Spleen (tissue), 11 donors: ENCODE data around the gene LRRC56. TPM values are rescaled to one million over a fixed set of nuclear protein-coding genes. Genes with fewer than 3 reads are reported as not detected.
A peak's percentile ranks its signal among the peaks of the same experiment; 100 is the strongest.

ENCODE experiments used
- DNase-seq: peaks from one replicate; pipeline ENCODE4 v3.0.0-alpha.2; 2020
- H3K27ac ChIP-seq, 8 donors: fragments of 200-600 bp; sonication (generic) in 7 of 8; 1 replicate in 4 of 8; 2 replicates in 4 of 8; pipeline versions ENCODE4 v1.5.0 to v1.8.0; 2016 to 2021; ENCODE audit warnings: inconsistent platforms in 4 of 8, mild to moderate bottlenecking in 4 of 8, moderate library complexity in 1 of 8
- H3K27me3 ChIP-seq, 7 donors: fragments of 200-600 bp; sonication (generic) in 6 of 7; replicated peaks in 1 of 7; 1 replicate in 4 of 7; 2 replicates in 3 of 7; pipeline versions ENCODE4 v1.5.0 to v1.8.0; 2016 to 2021; ENCODE audit warnings: inconsistent platforms in 3 of 7, mild to moderate bottlenecking in 1 of 7
- H3K36me3 ChIP-seq, 6 donors: fragments of 200-600 bp; sonication (generic) in 5 of 6; 1 replicate in 4 of 6; 2 replicates in 2 of 6; pipeline versions ENCODE4 v1.5.0 to v1.8.0; 2016 to 2021; ENCODE audit warnings: inconsistent platforms in 2 of 6
- H3K4me1 ChIP-seq, 6 donors: fragments of 200-600 bp; sonication (generic) in 5 of 6; 1 replicate in 3 of 6; 2 replicates in 3 of 6; pipeline versions ENCODE4 v1.5.0 to v1.8.0; 2016 to 2021; ENCODE audit warnings: inconsistent platforms in 3 of 6
- H3K4me3 ChIP-seq, 8 donors: fragments of 200-600 bp; sonication (generic) in 7 of 8; 1 replicate in 4 of 8; 2 replicates in 4 of 8; pipeline versions ENCODE4 v1.5.0 to v1.8.0; 2016 to 2021; ENCODE audit warnings: inconsistent platforms in 4 of 8, mild to moderate bottlenecking in 4 of 8, moderate library complexity in 2 of 8
- H3K9me3 ChIP-seq, 8 donors: fragments of 200-600 bp; sonication (generic) in 7 of 8; 1 replicate in 4 of 8; 2 replicates in 4 of 8; pipeline versions ENCODE4 v1.5.0 to v1.8.0; 2016 to 2021; ENCODE audit warnings: inconsistent platforms in 4 of 8
- POLR2A ChIP-seq, 3 donors: fragments of 450-650 bp; IDR thresholded peaks; one replicate each; pipeline ENCODE4 v1.5.1; 2017; ENCODE audit warnings: antibody characterized with exemption in 3 of 3, mild to moderate bottlenecking in 1 of 3
- POLR2AphosphoS5 ChIP-seq, 3 donors: sonication (generic); formaldehyde crosslinking; IDR thresholded peaks; one replicate each; pipeline ENCODE4 v1.5.1; 2017; ENCODE audit warnings: antibody characterized with exemption in 3 of 3
- WGBS, 5 donors: extraction: QIAGEN DNeasy Blood & Tissue Kit in 3 of 5; methylation state at CpG; one replicate each; pipeline versions ENCODE4 v1.1.5 to v1.1.7; 2013 to 2018; 5-methylcytosine and 5-hydroxymethylcytosine counted together
- intact Hi-C: fragments of 100-400 bp; cut with DNase I; formaldehyde crosslinking; loops from one replicate; pipeline ENCODE4 v1.15.0; 2023; ENCODE audit warnings: low total_unique reads
- polyA plus RNA-seq, 3 donors: library from polyadenylated mRNA; stranded (reverse); fragments of 200-250 nt; gene quantifications; one replicate each; pipeline ENCODE4 v1.2.1, GENCODE V29; 2013
- total RNA-seq, 7 donors: library from RNA; depleted of rRNA in 3 of 7; stranded (reverse); fragments of >200 nt in 3 of 7; fragmentation: NEBNext Ultra II Directional in 4 of 7; extraction: Animal tissue kit (Norgen Biotek cat#: 25700) in 4 of 7; gene quantifications; one replicate each; pipeline versions ENCODE4 v1.1.0 to v1.2.1, GENCODE V29; 2016 to 2021
- TF ChIP-seq, protein P1 (sequence below), 11 experiments: fragments of 200-600 bp in 7 of 11; fragments of 450-650 bp in 4 of 11; sonication (generic) in 4 of 11; IDR thresholded peaks in 8 of 11; conservative IDR thresholded peaks in 3 of 11; 1 replicate in 7 of 11; 2 replicates in 4 of 11; pipeline versions ENCODE4 v1.4.0 to v1.8.0; 2016 to 2021; ENCODE audit warnings: antibody characterized with exemption in 11 of 11, inconsistent platforms in 4 of 11, mild to moderate bottlenecking in 1 of 11
- donor health status: healthy with polysubstance abuse.
- donor health status: DM: no; HTN: no; CAD: no; lungs with moderate emphysema.
- donor health status: DM: no; HTN: no; CAD: no.
- donor health status: Bipolar disorder and iron deficiency.
- donor health status: healthy.
- donor health status: DM: no; HTN: no; CAD: no.
- donor health status: DM: yes; HTN: yes; CAD: no.

The LRRC56 gene
- total and polyA plus RNA-seq, 10 donors, result 1.0 to 4.6 (median 2.3) TPM

DNA sequence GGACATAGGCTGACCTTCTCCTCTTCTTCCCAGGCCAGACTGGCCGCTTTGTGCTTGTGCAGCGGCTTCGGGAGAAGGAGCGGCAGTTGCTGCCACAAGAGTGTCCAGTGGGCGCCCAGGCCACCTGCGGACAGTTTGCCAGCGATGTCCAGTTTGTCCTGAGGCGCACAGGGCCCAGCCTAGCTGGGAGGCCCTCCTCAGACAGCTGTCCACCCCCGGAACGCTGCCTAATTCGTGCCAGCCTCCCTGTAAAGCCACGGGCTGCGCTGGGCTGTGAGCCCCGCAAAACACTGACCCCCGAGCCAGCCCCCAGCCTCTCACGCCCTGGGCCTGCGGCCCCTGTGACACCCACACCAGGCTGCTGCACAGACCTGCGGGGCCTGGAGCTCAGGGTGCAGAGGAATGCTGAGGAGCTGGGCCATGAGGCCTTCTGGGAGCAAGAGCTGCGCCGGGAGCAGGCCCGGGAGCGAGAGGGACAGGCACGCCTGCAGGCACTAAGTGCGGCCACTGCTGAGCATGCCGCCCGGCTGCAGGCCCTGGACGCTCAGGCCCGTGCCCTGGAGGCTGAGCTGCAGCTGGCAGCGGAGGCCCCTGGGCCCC is 24.8 kb downstream of the LRRC56 start:
- DNase-seq, result peak; percentile 81
- H3K27ac ChIP-seq, result no peak overlapping the region

DNA sequence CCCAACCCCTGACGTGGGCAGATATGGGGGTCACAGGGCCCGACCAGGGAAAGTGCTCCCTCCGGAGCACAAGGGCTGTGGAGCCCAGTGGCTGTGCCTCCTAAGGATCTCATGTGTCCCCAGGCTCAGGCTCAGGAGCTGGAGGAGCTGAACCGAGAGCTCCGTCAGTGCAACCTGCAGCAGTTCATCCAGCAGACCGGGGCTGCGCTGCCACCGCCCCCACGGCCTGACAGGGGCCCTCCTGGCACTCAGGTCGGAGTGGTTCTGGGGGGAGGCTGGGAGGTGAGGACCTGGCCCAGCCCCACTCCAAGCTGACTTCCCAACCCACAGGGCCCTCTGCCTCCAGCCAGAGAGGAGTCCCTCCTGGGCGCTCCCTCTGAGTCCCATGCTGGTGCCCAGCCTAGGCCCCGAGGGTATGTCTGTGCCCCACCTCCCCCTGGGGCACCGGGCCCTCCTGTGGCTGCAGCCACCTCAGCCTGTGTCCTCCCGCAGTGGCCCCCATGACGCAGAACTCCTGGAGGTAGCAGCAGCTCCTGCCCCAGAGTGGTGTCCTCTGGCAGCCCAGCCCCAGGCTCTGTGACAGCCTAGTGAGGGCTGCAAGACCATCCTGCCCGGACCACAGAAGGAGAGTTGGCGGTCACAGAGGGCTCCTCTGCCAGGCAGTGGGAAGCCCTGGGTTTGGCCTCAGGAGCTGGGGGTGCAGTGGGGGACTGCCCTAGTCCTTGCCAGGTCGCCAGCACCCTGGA is 25.9 kb downstream of the LRRC56 start:
- H3K27ac ChIP-seq, result no peak overlapping the region
- H3K4me1 ChIP-seq, result peaks cover 13 to 48% (median 32%) of the 10 kb centered on the region in 6 donors
- DNase-seq, result peak; percentile 77
- intact Hi-C loops, result no loop called here
- H3K4me3 ChIP-seq, result no peak overlapping the region
- H3K36me3 ChIP-seq, result peaks cover 0 to 22% (median 3%) of the 10 kb centered on the region in 6 donors
- 86 to 97% (median 95%) methylated on average over 16 to 18 of the region's 18 CpGs for WGBS, 5 donors
- H3K27me3 ChIP-seq, result peaks cover 0 to 19% (median 0%) of the 10 kb centered on the region in 7 donors
- no peaks in the 10 kb centered on the region for H3K9me3 ChIP-seq
- TF ChIP-seq POLR2AphosphoS5 (IDR thresholded peaks at IDR 0.05) (no peak), POLR2A (IDR thresholded peaks at IDR 0.05) (no peak)
- TF ChIP-seq, protein P1, sequence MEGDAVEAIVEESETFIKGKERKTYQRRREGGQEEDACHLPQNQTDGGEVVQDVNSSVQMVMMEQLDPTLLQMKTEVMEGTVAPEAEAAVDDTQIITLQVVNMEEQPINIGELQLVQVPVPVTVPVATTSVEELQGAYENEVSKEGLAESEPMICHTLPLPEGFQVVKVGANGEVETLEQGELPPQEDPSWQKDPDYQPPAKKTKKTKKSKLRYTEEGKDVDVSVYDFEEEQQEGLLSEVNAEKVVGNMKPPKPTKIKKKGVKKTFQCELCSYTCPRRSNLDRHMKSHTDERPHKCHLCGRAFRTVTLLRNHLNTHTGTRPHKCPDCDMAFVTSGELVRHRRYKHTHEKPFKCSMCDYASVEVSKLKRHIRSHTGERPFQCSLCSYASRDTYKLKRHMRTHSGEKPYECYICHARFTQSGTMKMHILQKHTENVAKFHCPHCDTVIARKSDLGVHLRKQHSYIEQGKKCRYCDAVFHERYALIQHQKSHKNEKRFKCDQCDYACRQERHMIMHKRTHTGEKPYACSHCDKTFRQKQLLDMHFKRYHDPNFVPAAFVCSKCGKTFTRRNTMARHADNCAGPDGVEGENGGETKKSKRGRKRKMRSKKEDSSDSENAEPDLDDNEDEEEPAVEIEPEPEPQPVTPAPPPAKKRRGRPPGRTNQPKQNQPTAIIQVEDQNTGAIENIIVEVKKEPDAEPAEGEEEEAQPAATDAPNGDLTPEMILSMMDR (IDR thresholded peaks at IDR 0.05 in 8 of 11, conservative IDR thresholded peaks at IDR 0.05 in 3 of 11), result no peak

More for the DNA sequence above, 24.8 kb downstream of the LRRC56 start:
- Histone ChIP-seq H3K4me1 (peaks cover 13 to 41% (median 28%) of the 10 kb centered on the region in 6 donors), H3K27me3 (peaks cover 0 to 25% (median 5%) of the 10 kb centered on the region in 7 donors), H3K9me3 (no peaks in the 10 kb centered on the region), H3K4me3 (peak overlapping the region in 4 of 8 donors; percentile 92 to 99 (median 96)), H3K36me3 (peaks cover 0 to 22% (median 3%) of the 10 kb centered on the region in 6 donors)
- TF ChIP-seq, protein P1 (IDR thresholded peaks at IDR 0.05 in 8 of 11, conservative IDR thresholded peaks at IDR 0.05 in 3 of 11), result no peak
- TF ChIP-seq POLR2AphosphoS5 (IDR thresholded peaks at IDR 0.05), result no peak
- TF ChIP-seq POLR2A (IDR thresholded peaks at IDR 0.05), result no peak
- WGBS, 5 donors, result 95 to 100% (median 97%) methylated on average over 6 to 29 of the region's 29 CpGs
- intact Hi-C loops, result no loop called here

DNA sequence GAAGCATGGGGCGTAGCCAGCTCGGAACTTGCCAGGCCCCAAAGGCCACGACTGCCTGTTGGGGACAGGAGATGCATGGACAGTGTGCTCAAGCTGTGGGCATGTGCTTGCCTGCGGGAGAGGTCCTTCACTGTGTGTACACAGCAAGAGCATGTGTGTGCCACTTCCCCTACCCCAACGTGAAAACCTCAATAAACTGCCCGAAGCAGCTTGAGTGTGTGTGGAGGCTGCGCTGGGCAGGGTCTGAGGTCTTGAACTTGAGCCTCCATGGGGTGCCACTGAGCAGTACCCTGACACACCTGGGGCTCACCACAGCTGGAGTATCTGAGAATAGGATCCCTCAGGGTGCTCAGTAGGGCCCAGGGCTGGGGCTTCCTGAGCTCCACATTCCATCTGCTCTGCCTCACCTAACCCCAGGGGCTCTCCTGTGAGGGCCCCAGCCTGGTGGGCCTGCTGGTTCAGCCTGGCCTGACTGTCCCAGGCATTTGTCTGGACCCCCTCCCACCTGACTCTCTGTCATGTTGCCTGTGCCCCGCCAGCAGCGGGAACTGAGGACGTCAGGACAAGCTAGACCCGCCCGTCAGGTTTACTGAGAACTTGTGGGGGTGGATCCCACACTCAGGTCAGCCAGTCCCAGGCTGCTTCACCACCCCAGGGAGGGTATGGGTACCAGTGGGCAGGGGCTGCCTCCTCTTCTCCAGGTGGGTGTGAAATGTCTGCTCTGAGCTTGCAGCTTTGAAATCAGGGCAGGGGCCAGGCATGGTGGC is 26.7 kb downstream of the LRRC56 start:
- H3K27me3 ChIP-seq, result peaks cover 0 to 16% (median 0%) of the 10 kb centered on the region in 7 donors
- no peak overlapping the region for H3K4me3 ChIP-seq
- peaks cover 14 to 51% (median 34%) of the 10 kb centered on the region in 6 donors for H3K4me1 ChIP-seq
- intact Hi-C loops, result no loop called here
- no peak overlapping the region for H3K27ac ChIP-seq
- no peak for TF ChIP-seq POLR2AphosphoS5 (IDR thresholded peaks at IDR 0.05)
- TF ChIP-seq, protein P1 (IDR thresholded peaks at IDR 0.05 in 8 of 11, conservative IDR thresholded peaks at IDR 0.05 in 3 of 11), result no peak
- no peak for TF ChIP-seq POLR2A (IDR thresholded peaks at IDR 0.05)
- DNase-seq, result peak; percentile 75
- 90 to 94% (median 91%) methylated on average over 5 to 12 of the region's 12 CpGs for WGBS, 5 donors
- H3K36me3 ChIP-seq, result peaks cover 0 to 22% (median 3%) of the 10 kb centered on the region in 6 donors
- no peaks in the 10 kb centered on the region for H3K9me3 ChIP-seq
